Fibroblast of lung (primary cell): Measurements from ENCODE around the gene CCDC182. TPM values are rescaled to one million over a fixed set of nuclear protein-coding genes. Genes with fewer than 3 reads are reported as not detected.

Experiments
- DNase-seq, 2 donors: peaks; one replicate each; pipeline versions ENCODE4 v3.0.0 to v3.0.0-alpha.2; 2010; ENCODE audit warnings: low read depth in 2 of 2
- H2AFZ ChIP-seq: 2 replicates; pipeline ENCODE4 v1.5.1; 2012; ENCODE audit warnings: low read length, control low read depth, inconsistent platforms
- H3K27ac ChIP-seq: 2 replicates; pipeline ENCODE4 v1.5.1; 2011; ENCODE audit warnings: low read length, control low read depth; ENCODE audit not compliant: insufficient read depth
- H3K27me3 ChIP-seq: 2 replicates; pipeline ENCODE4 v1.5.1; 2011; ENCODE audit warnings: mild to moderate bottlenecking, low read length; ENCODE audit not compliant: control insufficient read depth, insufficient read depth
- H3K36me3 ChIP-seq: 2 replicates; pipeline ENCODE4 v1.5.1; 2011; ENCODE audit warnings: low read length; ENCODE audit not compliant: control insufficient read depth, insufficient read depth
- H3K4me1 ChIP-seq: 2 replicates; pipeline ENCODE4 v1.5.1; 2011; ENCODE audit warnings: low read length; ENCODE audit not compliant: control insufficient read depth, insufficient read depth; ENCODE audit errors: extremely low read depth
- H3K4me2 ChIP-seq: 2 replicates; pipeline ENCODE4 v1.5.1; 2011; ENCODE audit warnings: low read length, control low read depth; ENCODE audit not compliant: insufficient read depth; ENCODE audit errors: extremely low read depth
- H3K4me3 ChIP-seq, 4 experiments: fragments of 200-600 bp in 1 of 4; sonication (generic) in 1 of 4; replicated peaks in 1 of 4; 2 replicates each; pipeline ENCODE4 v1.5.1; 2011 to 2016; ENCODE audit warnings: low read length in 4 of 4, low read depth in 3 of 4, mild to moderate bottlenecking in 3 of 4, control low read depth in 2 of 4, inconsistent platforms in 1 of 4, mixed read lengths in 1 of 4; ENCODE audit not compliant: insufficient read depth in 1 of 4; ENCODE audit errors: control extremely low read depth in 1 of 4
- H3K79me2 ChIP-seq: 2 replicates; pipeline ENCODE4 v1.5.1; 2012; ENCODE audit warnings: mild to moderate bottlenecking, low read length, inconsistent platforms; ENCODE audit not compliant: control insufficient read depth, insufficient read depth
- H3K9ac ChIP-seq: 2 replicates; pipeline ENCODE4 v1.5.1; 2011; ENCODE audit warnings: mild to moderate bottlenecking, low read length, control low read depth; ENCODE audit not compliant: insufficient read depth
- H3K9me3 ChIP-seq: 2 replicates; pipeline ENCODE4 v1.5.1; 2012; ENCODE audit warnings: low read depth, low read length; ENCODE audit not compliant: control insufficient read depth, insufficient read depth
- H4K20me1 ChIP-seq: 2 replicates; pipeline ENCODE4 v1.5.1; 2011; ENCODE audit warnings: low read length; ENCODE audit not compliant: control insufficient read depth, insufficient read depth; ENCODE audit errors: extremely low read depth
- CTCF ChIP-seq, 2 donors: IDR thresholded peaks in 1 of 2; conservative IDR thresholded peaks in 1 of 2; 1 replicate in 1 of 2; 2 replicates in 1 of 2; pipeline ENCODE4 v1.5.1; 2011 to 2012; ENCODE audit warnings: low read length in 2 of 2, control low read depth in 1 of 2, inconsistent platforms in 1 of 2, low read depth in 1 of 2, mild to moderate bottlenecking in 1 of 2
- EZH2 ChIP-seq: IDR thresholded peaks from 2 replicates; pipeline ENCODE4 v1.5.1; 2012; ENCODE audit warnings: low read length, control low read depth, mild to moderate bottlenecking; ENCODE audit errors: missing control alignments
- polyA plus RNA-seq, 2 donors: library from polyadenylated mRNA; depleted of rRNA in 1 of 2; stranded (reverse) in 1 of 2; unstranded in 1 of 2; fragments of >200 nt; gene quantifications; 2 replicates each; pipeline ENCODE4 v1.2.1, GENCODE V29; 2011 to 2012; ENCODE audit warnings: missing spikeins in 1 of 2
- total RNA-seq: library from RNA; depleted of rRNA; stranded (reverse); fragments of >200 nt; gene quantifications from 2 replicates; pipeline ENCODE4 v1.2.1, GENCODE V29; 2014

Gene CCDC182
- total and polyA plus RNA-seq, 2 donors (not counting 1 experiment from before 2014, with no cell fraction given): not detected

GRCh38 chr17:57757735-57758134 lies 12.6 kb upstream of the CCDC182 start:
- no peak for DNase-seq
- no peak overlapping the region for H2AFZ ChIP-seq
- no peaks in the 10 kb centered on the region for H3K36me3 ChIP-seq
- H3K4me3 ChIP-seq: no peak overlapping the region
- H3K79me2 ChIP-seq: no peaks in the 10 kb centered on the region
- no peaks in the 10 kb centered on the region for H3K27me3 ChIP-seq
- H3K27ac ChIP-seq: no peak overlapping the region
- no peaks in the 10 kb centered on the region for H3K4me1 ChIP-seq
- H3K9me3 ChIP-seq: no peaks in the 10 kb centered on the region
- TF ChIP-seq CTCF (conservative IDR thresholded peaks at IDR 0.05 in 1 of 2, IDR thresholded peaks at IDR 0.05 in 1 of 2; ENCODE audit: low read depth in 1 of 2, low read length in 2 of 2) (no peak), EZH2 (no peak)
- no peak overlapping the region for H3K4me2 ChIP-seq
- H4K20me1 ChIP-seq: no peaks in the 10 kb centered on the region
- no peak overlapping the region for H3K9ac ChIP-seq

- no peak overlapping the region for H3K27ac ChIP-seq
- DNase-seq: no peak
Observed at GRCh38 chr17:57756951-57757350, 11.9 kb upstream of the CCDC182 start.

GRCh38 chr17:57755480-57756070 lies 10.5 kb upstream of the CCDC182 start:
- no peak overlapping the region for H3K27ac ChIP-seq
- H3K4me1 ChIP-seq: no peaks in the 10 kb centered on the region
- H3K4me3 ChIP-seq: no peak overlapping the region
- no peaks in the 10 kb centered on the region for H3K36me3 ChIP-seq
- no peaks in the 10 kb centered on the region for H3K79me2 ChIP-seq
- peaks cover 4% of the 10 kb centered on the region for H3K27me3 ChIP-seq
- no peak overlapping the region for H3K9ac ChIP-seq
- no peak overlapping the region for H2AFZ ChIP-seq
- no peak overlapping the region for H3K4me2 ChIP-seq
- H4K20me1 ChIP-seq: no peaks in the 10 kb centered on the region
- no peak for DNase-seq
- no peak for TF ChIP-seq CTCF (conservative IDR thresholded peaks at IDR 0.05 in 1 of 2, IDR thresholded peaks at IDR 0.05 in 1 of 2; ENCODE audit: low read depth in 1 of 2, low read length in 2 of 2)
- no peak for TF ChIP-seq EZH2
- no peaks in the 10 kb centered on the region for H3K9me3 ChIP-seq

More at GRCh38 chr17:57756951-57757350, 11.9 kb upstream of the CCDC182 start:
- H3K27me3 ChIP-seq: no peaks in the 10 kb centered on the region
- H3K4me3 ChIP-seq: no peak overlapping the region
- no peaks in the 10 kb centered on the region for H3K4me1 ChIP-seq
- H2AFZ ChIP-seq: no peak overlapping the region
- no peaks in the 10 kb centered on the region for H3K9me3 ChIP-seq
- H3K4me2 ChIP-seq: no peak overlapping the region
- H3K36me3 ChIP-seq: no peaks in the 10 kb centered on the region
- no peak overlapping the region for H3K9ac ChIP-seq
- TF ChIP-seq CTCF (conservative IDR thresholded peaks at IDR 0.05 in 1 of 2, IDR thresholded peaks at IDR 0.05 in 1 of 2; ENCODE audit: low read depth in 1 of 2, low read length in 2 of 2) (no peak), EZH2 (no peak)
- no peaks in the 10 kb centered on the region for H3K79me2 ChIP-seq
- H4K20me1 ChIP-seq: no peaks in the 10 kb centered on the region
